Stimulated activated CD4-positive, alpha-beta T cell treated with anti-CD3 and anti-CD28 coated beads, Interleukin-15, amount 100 ng/mL, for 48 hours (primary cell): ENCODE results near the gene MTNR1B.

Source experiments
- DNase-seq, 2 donors: peaks; one replicate each; pipeline ENCODE4 v3.0.0-alpha.2; 2020; ENCODE audit warnings: low read depth in 2 of 2

MTNR1B gene

GRCh38 chr11:92969634-92970347, at the start of gene MTNR1B:
Gene MTNR1B, plus strand, starts transcription at chr11:92969651. Its CDS starts 75 bp downstream, at chr11:92969726.
- no peak for DNase-seq

- no peak for DNase-seq
These were observed 49.1 kb upstream of the MTNR1B start for GRCh38 chr11:92920331-92920730.

- DNase-seq: no peak
These were observed 46.7 kb upstream of the MTNR1B start for GRCh38 chr11:92922731-92923130.

GRCh38 chr11:92929246-92929645, 40.2 kb upstream of the MTNR1B start:
- no peak for DNase-seq

GRCh38 chr11:92929653-92930052, 39.8 kb upstream of the MTNR1B start:
- DNase-seq: no peak

GRCh38 chr11:92931746-92932422, 37.6 kb upstream of the MTNR1B start:
- DNase-seq: no peak

GRCh38 chr11:92939305-92939704, 30.1 kb upstream of the MTNR1B start:
- DNase-seq: no peak

- no peak for DNase-seq
These were observed 27.5 kb upstream of the MTNR1B start for GRCh38 chr11:92941676-92942571.

- DNase-seq: no peak
These were observed 22.7 kb upstream of the MTNR1B start for GRCh38 chr11:92946707-92947106.

- no peak for DNase-seq
These were observed 21.3 kb upstream of the MTNR1B start for GRCh38 chr11:92948116-92948515.

GRCh38 chr11:92954003-92954402, 15.4 kb upstream of the MTNR1B start:
- no peak for DNase-seq

GRCh38 chr11:92955860-92956259, 13.6 kb upstream of the MTNR1B start:
- DNase-seq: no peak

GRCh38 chr11:92960886-92961285, 8.6 kb upstream of the MTNR1B start:
- DNase-seq: no peak

- DNase-seq: no peak
These were observed 7.0 kb upstream of the MTNR1B start for GRCh38 chr11:92962446-92962845.

- DNase-seq: no peak
These were observed 5.0 kb upstream of the MTNR1B start for GRCh38 chr11:92964471-92964870.

GRCh38 chr11:92965196-92965595, 4.3 kb upstream of the MTNR1B start:
- DNase-seq: no peak

GRCh38 chr11:92967178-92967577, 2.3 kb upstream of the MTNR1B start:
- DNase-seq: no peak

- no peak for DNase-seq
These were observed 1.6 kb upstream of the MTNR1B start for GRCh38 chr11:92967867-92968266.

GRCh38 chr11:92969293-92969633, 188 bp upstream of the MTNR1B start:
- no peak for DNase-seq

GRCh38 chr11:92972248-92972647, 2.8 kb downstream of the MTNR1B start:
- DNase-seq: no peak

- DNase-seq: no peak
These were observed 5.8 kb downstream of the MTNR1B start for GRCh38 chr11:92975285-92975684.

GRCh38 chr11:92976681-92977080, 7.2 kb downstream of the MTNR1B start:
- DNase-seq: no peak

GRCh38 chr11:92977401-92977800, 8.0 kb downstream of the MTNR1B start:
- no peak for DNase-seq
